COLO668 (cell line): ENCODE data around the gene MOCOS.

Source experiments
- DNase-seq: peaks from one replicate; lab custom pipeline; 2025; ENCODE audit not compliant: unreplicated experiment; lab: John Stamatoyannopoulos, UW

Gene MOCOS

GRCh38 chr18:36179562-36180355, 7.5 kb upstream of the MOCOS start:
- DNase-seq = no peak

DNA sequence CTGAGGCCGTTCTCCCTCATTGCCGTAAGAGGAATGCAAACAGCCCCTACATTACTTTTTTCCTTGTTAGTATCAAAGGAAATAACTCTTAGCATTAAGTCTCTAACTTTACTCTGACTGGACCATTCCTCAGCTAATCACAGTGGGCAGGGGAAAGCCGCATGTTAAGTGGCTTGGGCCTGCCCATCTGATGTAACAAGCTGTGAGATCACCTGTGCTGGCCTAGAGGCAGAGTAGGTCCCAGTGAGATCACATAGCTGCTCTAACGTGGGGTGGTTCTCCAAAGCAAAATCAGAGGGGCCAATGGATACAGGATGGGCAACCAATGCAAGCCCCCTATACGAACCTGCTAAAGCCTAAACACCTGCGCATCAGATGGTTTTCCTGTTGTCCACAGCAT, 5.9 kb upstream of the MOCOS start:
- no peak for DNase-seq

GRCh38 chr18:36181898-36182506, 5.3 kb upstream of the MOCOS start:
- DNase-seq = no peak

DNA sequence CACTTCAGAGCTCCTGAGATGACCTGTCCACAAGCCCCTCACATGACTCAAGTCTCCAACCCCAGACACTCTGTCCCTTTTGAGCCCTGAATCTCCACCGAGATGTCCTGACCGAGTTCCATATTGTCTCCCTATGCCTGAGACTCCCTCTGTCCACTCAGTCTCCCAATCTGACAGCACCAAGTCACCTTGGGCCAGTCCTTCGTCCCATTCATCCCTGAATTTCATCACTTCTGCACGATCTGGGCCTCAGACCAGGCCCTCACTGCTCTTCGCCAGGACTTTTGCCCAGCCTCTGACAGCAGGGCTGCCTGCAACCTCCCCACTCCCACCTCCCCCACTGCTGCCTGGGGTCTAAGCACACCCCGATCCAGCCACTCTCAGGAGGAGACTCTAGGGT, 4.3 kb upstream of the MOCOS start:
- no peak for DNase-seq

DNA sequence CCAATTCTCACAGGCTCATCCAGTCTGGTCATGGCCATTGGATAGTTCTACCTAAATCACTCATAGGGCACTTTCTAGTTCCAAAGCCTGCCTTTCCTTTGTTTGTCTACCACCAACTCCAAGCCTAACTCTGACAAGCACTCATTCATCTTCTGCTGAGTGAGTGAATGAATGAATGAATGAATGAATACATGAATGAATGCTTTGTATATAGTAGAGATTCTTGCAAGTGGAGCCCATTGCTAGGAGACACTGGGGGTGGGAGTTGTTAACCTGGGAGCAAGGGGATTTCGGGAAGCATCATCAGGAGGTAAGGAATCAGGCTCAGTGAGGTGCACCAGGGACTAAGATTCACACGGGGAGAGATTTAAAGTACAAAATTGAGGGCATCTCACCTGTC, 3.3 kb upstream of the MOCOS start:
- DNase-seq = no peak

- no peak for DNase-seq
These were observed 2.1 kb upstream of the MOCOS start for GRCh38 chr18:36185157-36185556.

DNA sequence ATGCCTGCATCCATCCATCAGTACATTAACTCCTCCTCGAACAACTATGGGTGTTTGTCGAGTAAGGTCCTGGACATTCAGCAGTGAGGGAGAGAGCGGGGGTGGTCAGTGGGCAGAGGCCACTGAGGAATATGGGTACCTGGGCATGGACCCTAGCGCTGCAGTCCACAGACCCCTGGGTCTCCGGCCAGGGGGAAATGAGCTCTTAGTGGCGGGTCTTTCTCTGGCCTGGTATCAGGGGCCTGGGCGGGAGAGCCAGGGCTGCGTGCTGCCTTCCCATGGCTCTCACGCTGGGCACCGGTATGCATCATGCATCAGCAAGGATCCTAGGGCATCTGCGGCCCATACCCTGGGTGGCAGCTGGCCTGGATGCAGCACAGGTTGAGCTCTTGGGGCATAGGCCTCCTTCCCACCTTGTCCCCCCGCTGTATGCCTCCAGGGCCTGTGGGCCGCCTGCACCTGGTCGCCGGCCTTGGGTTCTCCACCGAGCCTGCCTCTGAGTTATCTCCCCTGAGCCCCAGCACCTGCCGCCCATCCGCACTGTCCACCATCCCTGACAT, 1.3 kb upstream of the MOCOS start:
- DNase-seq = no peak

DNA sequence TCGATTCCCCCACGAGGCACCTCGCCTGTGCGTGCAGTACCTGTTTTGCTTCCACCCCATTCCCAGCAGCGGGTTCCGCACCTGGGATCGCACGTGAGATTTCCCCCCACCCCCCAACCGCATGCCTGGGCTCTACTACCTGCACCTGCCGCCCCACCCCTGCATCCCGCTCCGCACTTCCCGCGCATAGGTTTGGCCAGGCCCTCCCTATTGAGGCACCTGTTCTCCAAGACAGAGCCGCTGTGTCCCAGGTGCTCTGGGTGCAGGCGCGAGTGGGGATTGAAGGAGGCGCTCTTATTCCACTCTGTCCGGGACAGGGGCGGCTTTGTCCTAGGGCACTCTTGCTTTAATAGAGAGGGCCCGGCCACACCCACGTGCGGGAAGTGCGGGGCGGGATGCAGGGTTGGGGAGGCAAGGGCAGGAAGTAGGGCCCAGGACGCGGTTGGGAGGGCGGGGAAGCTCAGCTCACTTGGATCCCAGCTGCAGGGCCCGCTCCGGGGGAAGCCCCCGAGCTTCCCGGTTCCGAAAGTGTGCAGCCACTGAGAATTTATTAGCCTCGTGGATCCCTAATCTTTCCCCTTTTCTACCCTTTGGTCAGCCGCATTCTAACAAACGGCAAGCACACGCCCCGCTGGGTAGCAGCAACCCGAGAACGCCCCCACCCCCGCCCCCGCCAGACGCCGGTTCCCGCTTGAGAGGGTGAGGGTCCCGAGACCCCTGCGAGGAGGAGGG, 670 bp upstream of the MOCOS start:
- peak; percentile 91 for DNase-seq

DNA sequence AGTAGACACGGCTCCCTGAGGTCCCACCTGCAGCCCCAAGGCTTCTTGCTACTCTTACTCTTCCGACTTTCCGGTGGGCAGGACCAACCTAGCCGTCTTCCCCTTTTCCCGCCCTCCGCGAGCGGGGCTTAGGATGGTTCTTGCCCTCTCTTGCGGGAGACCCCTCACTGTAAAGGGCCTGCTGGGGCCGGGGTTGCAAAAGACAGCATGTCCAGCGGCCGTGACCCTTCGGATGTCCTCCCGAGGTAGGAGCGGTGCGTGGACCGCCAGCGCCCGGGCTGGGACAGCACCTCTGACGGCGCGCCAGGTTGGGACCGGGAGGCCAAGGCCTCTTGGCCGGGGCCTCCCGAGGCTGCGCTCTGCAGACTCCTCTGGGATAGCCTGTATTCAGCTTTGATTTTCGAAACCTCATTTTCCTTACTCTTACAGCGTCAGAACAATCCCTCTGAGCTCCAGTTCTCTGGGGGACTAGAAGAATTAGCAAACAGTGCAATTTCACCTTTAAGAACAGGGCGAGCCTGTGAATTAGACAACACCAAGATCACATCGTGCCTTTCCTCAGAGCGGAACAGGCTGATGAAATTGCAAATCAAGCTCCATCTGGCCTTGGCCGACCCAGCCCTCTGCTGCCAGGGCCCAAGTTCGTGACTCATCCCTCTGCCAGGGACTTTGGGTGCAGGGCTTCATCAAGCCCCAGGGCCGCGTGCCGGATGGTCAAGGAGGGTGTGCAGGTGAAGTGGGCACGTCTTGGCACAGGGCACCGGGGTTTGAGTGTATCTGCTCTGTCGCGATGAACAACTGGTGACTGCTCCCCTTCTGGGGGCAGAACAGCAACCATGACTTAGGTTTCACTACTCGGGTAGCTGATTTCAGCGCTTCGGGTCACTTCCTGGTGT, 777 bp downstream of the MOCOS start:
- DNase-seq = peak; percentile 71

DNA sequence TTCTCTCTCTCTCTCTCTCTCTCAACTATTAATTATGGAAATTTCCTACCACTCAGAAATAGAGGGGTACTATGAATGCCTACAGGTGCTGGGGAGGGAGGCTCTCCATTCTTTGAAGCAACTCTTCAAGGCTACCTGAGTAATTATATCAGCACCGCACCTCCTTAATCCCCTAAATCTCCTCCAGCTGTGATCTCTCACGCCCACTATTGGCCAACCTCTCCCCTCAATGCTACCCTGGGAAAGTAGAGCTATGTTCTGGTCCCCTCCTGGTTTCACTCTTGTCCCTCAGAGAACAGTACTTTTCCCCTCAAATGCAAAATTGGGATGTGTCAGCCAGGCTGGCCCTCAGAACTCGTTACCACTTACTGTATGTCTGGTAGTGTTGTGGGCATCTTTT, 1.6 kb downstream of the MOCOS start:
- no peak for DNase-seq

- DNase-seq = no peak
These were observed 2.2 kb downstream of the MOCOS start for GRCh38 chr18:36189486-36189885.

GRCh38 chr18:36191286-36191685, 4.0 kb downstream of the MOCOS start:
- no peak for DNase-seq

DNA sequence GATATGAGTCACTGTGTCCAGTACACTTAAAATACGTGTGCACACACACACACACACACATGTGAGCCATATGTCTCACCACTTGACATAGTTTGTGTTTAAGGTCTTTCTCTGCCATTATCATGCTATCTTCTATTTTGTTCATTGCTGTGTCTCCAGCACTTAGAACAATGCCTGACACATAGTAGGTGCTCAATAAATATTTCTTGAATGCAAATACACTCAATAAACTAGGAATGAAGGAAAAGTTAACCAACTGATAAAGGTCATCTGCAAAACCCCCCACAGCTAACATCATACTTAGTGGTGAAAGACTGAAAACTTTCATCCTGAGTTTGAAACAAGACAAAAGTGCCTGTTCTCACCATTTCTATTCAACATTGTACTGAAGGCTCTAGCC, 4.4 kb downstream of the MOCOS start:
- no peak for DNase-seq

DNA sequence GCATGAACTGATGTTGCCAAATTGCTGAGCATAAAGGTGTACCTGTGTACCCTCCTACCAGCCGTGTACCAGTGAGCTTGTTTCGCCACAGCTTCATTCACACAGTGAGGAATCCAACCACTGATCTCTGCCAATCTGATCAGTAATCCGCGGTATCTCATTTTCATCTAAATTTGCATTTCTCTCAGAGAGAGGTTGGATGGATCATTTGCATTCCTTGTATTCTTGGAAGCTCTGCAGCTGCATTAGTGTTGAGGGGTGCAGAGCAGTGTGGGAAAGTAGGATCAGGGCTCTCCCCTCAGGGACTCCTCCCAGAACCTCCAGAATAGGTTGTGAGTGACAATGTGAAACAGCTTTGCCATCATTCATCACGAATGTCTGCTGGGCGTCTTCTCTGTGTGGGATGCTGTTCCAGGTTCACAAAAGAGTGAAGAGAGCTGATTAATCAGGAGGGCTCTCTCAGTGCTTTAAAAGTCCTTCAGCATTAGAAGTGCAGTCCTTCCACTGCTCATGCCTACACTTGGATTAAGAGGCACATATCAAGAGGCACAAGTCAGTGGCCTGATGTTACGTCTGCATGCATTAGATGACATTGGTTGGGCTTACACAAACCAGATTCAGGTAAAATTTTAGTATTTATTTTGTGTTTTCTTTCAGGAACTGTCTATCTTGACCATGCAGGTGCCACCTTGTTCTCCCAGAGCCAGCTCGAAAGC, 7.5 kb downstream of the MOCOS start:
- no peak for DNase-seq

DNA sequence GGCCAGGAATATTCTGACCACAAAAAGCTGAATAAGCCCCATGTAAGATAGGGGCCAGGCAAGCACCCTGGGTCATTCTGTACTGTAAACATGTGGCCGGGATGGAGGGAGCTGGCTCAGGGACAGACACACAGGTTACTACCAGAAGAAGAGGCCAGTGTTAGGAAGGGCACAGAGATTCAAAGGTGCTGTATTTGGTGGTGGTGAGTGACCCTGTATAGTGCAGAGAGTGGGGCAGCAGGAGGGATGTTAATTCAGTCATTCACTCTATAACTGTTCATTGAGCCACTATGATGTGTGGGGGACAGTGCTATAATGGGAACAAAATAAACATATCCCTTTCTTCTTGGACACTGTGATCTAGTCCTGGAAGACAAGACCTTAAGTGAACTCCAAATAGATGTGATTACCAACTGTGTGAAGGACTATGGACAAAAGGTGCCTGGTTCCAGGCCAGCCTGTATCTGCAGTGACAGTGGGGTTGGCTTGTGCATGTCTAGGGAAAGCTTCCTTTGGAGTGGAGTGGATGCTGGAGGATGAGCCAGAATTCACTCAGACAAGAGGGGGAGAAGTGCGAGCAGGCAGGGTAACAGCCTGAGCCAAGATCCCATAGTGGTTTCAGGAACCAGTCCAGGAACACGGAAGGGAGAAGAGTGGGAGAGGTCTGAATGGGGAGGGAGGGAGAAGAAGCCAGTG, 8.3 kb downstream of the MOCOS start:
- no peak for DNase-seq

- no peak for DNase-seq
These were observed 9.1 kb downstream of the MOCOS start for GRCh38 chr18:36196238-36196995.

DNA sequence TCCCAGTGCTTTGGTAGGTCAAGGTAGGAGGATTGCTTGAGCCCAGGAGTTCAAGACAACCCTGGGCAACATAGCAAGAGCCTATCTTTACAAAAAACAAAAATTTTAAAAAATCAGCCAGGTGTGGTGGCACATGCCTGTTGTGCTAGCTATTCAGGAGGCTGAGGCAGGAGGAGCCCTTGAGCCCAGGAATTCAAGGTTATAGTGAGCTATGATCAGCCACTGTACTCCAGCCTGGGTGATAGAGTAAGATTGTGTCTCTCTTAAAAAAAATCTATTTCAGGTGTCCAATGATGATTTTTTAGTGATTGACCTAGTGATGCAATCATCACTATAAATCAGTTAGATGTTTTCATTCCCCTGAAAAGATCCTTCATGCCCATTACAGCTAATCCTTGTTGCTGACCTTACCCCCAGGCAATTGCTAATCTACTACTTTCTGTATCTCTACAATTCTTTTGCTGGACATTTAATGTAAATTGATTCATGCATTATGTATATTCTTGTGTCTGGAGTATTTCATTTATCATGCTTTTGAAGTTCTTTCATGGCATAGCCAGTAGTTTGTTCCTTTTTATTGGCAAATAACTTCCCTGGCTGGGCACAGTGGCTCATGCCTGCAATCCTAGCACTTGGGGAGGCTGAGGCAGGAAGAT, 10.3 kb downstream of the MOCOS start:
- DNase-seq = no peak

DNA sequence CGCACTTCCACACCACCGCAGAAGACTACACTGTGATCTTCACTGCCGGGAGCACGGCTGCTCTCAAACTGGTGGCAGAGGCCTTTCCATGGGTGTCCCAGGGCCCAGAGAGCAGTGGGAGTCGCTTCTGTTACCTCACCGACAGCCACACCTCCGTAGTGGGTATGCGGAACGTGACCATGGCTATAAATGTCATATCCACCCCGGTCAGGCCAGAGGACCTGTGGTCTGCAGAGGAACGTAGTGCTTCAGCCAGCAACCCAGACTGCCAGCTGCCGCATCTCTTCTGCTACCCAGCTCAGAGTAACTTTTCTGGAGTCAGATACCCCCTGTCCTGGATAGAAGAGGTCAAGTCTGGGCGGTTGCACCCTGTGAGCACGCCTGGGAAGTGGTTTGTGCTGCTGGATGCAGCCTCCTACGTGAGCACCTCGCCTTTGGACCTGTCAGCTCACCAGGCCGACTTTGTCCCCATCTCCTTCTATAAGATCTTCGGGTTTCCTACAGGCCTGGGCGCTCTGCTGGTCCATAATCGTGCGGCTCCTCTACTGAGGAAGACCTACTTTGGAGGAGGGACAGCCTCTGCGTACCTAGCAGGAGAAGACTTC, 12.5 kb downstream of the MOCOS start:
- DNase-seq = no peak
